ENCODE data around the gene DLGAP1. TPM values are rescaled to one million over a fixed set of nuclear protein-coding genes. Genes with fewer than 3 reads are reported as not detected.

DLGAP1 gene
- total and polyA plus RNA-seq, 2 of the 13 experiments (the other 11 are each of a cell fraction or from before 2014, with no cell fraction given), result 0.01 TPM; not detected in 1

DNA sequence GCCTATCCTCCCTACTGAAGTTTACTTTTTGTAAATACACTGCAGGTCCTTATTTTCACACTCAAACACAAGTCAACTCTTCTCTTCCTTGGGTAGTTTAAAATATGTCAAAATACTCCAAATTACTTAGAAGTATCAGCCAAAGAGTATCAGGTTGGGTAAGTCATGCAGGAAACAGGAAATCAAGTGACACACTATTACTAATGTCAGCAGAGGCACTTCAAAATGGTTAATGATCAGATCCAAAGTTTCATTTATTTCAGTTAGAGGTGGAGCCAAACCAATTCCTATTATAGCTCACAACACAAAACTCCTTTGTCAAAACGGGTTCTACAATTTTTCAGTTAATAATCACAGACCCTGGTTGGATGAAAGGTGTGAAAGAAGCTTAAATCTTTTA lies 54.2 kb downstream of the DLGAP1 start (continued):
- TF ChIP-seq BCL3 (CRISPR knock-in tag; IDR thresholded peaks at IDR 0.05), result no peak
- TF ChIP-seq UBTF (CRISPR knock-in tag; IDR thresholded peaks at IDR 0.05), result no peak

DNA sequence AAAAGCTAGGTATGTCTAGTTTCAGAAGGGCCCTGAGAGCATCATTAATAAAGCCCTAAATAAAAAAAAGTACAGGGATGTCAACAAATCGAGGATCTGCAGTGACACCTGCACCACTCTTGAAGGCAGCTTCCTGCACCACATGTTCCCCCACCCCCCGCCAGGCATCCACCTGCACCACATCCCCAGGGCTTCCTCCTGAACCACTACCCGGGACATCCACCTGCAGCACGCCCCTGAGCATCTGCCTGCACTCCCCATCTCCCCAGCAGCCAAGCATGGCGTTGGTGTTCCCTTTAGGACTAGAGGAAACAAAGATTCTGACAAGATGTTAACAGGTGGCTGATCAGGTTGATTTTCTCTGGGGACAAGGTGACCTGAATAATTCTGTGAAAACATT lies 55.2 kb downstream of the DLGAP1 start:
- no peak for TF ChIP-seq JARID2 (CRISPR knock-in tag; IDR thresholded peaks at IDR 0.05; ENCODE audit: insufficient replicate concordance)
- TF ChIP-seq ZNF660 (CRISPR knock-in tag; IDR thresholded peaks at IDR 0.05; ENCODE audit: borderline replicate concordance, low read depth), result no peak
- no peak for TF ChIP-seq ELF4 (CRISPR knock-in tag; IDR thresholded peaks at IDR 0.05; ENCODE audit: borderline replicate concordance)
- no peak for TF ChIP-seq HHEX (CRISPR knock-in tag; IDR thresholded peaks at IDR 0.05)
- TF ChIP-seq SOX13 (IDR thresholded peaks at IDR 0.05), result no peak
- TF ChIP-seq SOX13 (CRISPR knock-in tag; conservative IDR thresholded peaks at IDR 0.05 in 1 of 2, IDR thresholded peaks at IDR 0.05 in 1 of 2), result no peak
- no peak for TF ChIP-seq RELA (CRISPR knock-in tag; IDR thresholded peaks at IDR 0.05)
- no peak for TF ChIP-seq REL (CRISPR knock-in tag; conservative IDR thresholded peaks at IDR 0.05)
- no peak for TF ChIP-seq SNRNP70 (IDR thresholded peaks at IDR 0.05; ENCODE audit: low read depth, low read length)
- TF ChIP-seq MBNL3 (CRISPR knock-in tag; conservative IDR thresholded peaks at IDR 0.05), result no peak
- TF ChIP-seq ZNF598 (CRISPR knock-in tag; IDR thresholded peaks at IDR 0.05; ENCODE audit: borderline replicate concordance), result no peak
- no peak for TF ChIP-seq TCF7 (IDR thresholded peaks at IDR 0.05; ENCODE audit: low read depth)
- TF ChIP-seq CBX2 (IDR thresholded peaks at IDR 0.05; ENCODE audit: low read depth, low read length), result no peak
- TF ChIP-seq CBX2 (CRISPR knock-in tag; IDR thresholded peaks at IDR 0.05; ENCODE audit: low read depth), result no peak
- no peak for TF ChIP-seq KAT8 (CRISPR knock-in tag; IDR thresholded peaks at IDR 0.05)
- no peak for TF ChIP-seq HNF4G (IDR thresholded peaks at IDR 0.05; ENCODE audit: borderline replicate concordance, low read depth, low read length)
- TF ChIP-seq HNF4G (CRISPR knock-in tag; IDR thresholded peaks at IDR 0.05; ENCODE audit: borderline replicate concordance, low read depth), result no peak
- no peak for TF ChIP-seq FOXO1 (CRISPR knock-in tag; IDR thresholded peaks at IDR 0.05)
- FAIRE-seq, result no peak
- no peak overlapping the region for H3K4me2 ChIP-seq (ENCODE audit: low read depth, low read length)
- POLR2A ChIA-PET, result no interaction called here
- H3K27ac ChIP-seq (ENCODE audit: extremely low read length, insufficient read depth, low read length), result no peak overlapping the region
- H4K20me1 ChIP-seq (ENCODE audit: insufficient read depth, low read length), result no peaks in the 10 kb centered on the region
- no TSS peak for BruUV-seq (replicated peaks)
- H3K36me3 ChIP-seq (replicated peaks in 1 of 2; ENCODE audit: control insufficient read depth in 1 of 2, insufficient read depth in 2 of 2, low read length in 2 of 2), result no peaks in the 10 kb centered on the region
- no peak for ATAC-seq
- in situ Hi-C loops (cut with HindIII; ENCODE audit: extremely low pct_ligation_motif_present, low pct_unique_long_range_greater_than_20kb) (no loop called here), intact Hi-C loops (cut with micrococcal nuclease; ENCODE audit: unreplicated experiment) (loop anchor here (10.0 kb wide), 1 partner anchor 385 kb away; no protein-coding TSS in a partner anchor)
- H3K4me3 ChIP-seq (replicated peaks in 1 of 3; ENCODE audit: insufficient read depth in 1 of 3, low read depth in 2 of 3, low read length in 3 of 3), result no peak overlapping the region
- no peaks in the 10 kb centered on the region for H3K4me1 ChIP-seq (ENCODE audit: insufficient read depth, low read length)
- no peak overlapping the region for H3K9ac ChIP-seq (ENCODE audit: insufficient read depth, low read depth, low read length)
- WGBS (ENCODE audit: low lambda C conversion rate), result 0% methylated on average over 3 of the region's 5 CpGs
- CTCF ChIA-PET (ENCODE audit: low intra/inter-chr PET ratio, low total read pairs), result no interaction called here
- no peaks in the 10 kb centered on the region for H3K9me3 ChIP-seq (ENCODE audit: low read length)
- no peaks in the 10 kb centered on the region for H3K79me2 ChIP-seq (ENCODE audit: insufficient read depth, low read length)
- no peak for DNase-seq (ENCODE audit: low spot score)
- no peaks in the 10 kb centered on the region; a peak in 1 of 5 replicates for H3K27me3 ChIP-seq (ENCODE audit: control insufficient read depth in 1 of 2, insufficient read depth in 2 of 2, low read length in 2 of 2)
- H2AFZ ChIP-seq (ENCODE audit: low read length), result no peak overlapping the region

All from HepG2 (cell line).